Adipocyte (in vitro differentiated cells): ENCODE results near the gene KXD1.
"Not testable (repeated sequence)": the region's sequence is repeated elsewhere in the genome, so short reads cannot be mapped to it uniquely, and the experiment has no call there.

ENCODE experiments used
- DNase-seq: peaks from one replicate; pipeline ENCODE4 v3.0.0-alpha.2; 2015; ENCODE audit warnings: low read depth
- H3K27me3 ChIP-seq: replicated peaks from 2 replicates; pipeline ENCODE4 v1.7.0; 2013; ENCODE audit warnings: mild to moderate bottlenecking, low read length, moderate library complexity; ENCODE audit not compliant: control insufficient read depth, insufficient read depth
- H3K36me3 ChIP-seq: 2 replicates; pipeline ENCODE4 v1.7.0; 2013; ENCODE audit warnings: low read length, mild to moderate bottlenecking, moderate library complexity; ENCODE audit not compliant: control insufficient read depth, insufficient read depth, severe bottlenecking
- H3K4me1 ChIP-seq: 2 replicates; pipeline ENCODE4 v1.7.0; 2013; ENCODE audit warnings: mild to moderate bottlenecking, low read length, moderate library complexity; ENCODE audit not compliant: control insufficient read depth, insufficient read depth
- H3K4me3 ChIP-seq: 2 replicates; pipeline ENCODE4 v1.7.0; 2013; ENCODE audit warnings: mild to moderate bottlenecking, low read length, moderate library complexity
- H3K9ac ChIP-seq: 2 replicates; pipeline ENCODE4 v1.7.0; 2013; ENCODE audit warnings: mild to moderate bottlenecking, low read length, moderate library complexity
- H3K9me3 ChIP-seq: 2 replicates; pipeline ENCODE4 v1.7.0; 2013; ENCODE audit warnings: mild to moderate bottlenecking, low read length, moderate library complexity; ENCODE audit not compliant: control insufficient read depth

Gene KXD1

GRCh38 chr19:18587962-18588610 lies 30.4 kb downstream of the KXD1 start:
- Histone ChIP-seq H3K9me3 (no peaks in the 10 kb centered on the region), H3K36me3 (peaks cover 6% of the 10 kb centered on the region), H3K9ac (peak overlapping the region; percentile 92), H3K4me1 (peaks cover 36% of the 10 kb centered on the region), H3K4me3 (peak overlapping the region; percentile 82), H3K27me3 (no peaks in the 10 kb centered on the region)
- no peak for DNase-seq

DNA sequence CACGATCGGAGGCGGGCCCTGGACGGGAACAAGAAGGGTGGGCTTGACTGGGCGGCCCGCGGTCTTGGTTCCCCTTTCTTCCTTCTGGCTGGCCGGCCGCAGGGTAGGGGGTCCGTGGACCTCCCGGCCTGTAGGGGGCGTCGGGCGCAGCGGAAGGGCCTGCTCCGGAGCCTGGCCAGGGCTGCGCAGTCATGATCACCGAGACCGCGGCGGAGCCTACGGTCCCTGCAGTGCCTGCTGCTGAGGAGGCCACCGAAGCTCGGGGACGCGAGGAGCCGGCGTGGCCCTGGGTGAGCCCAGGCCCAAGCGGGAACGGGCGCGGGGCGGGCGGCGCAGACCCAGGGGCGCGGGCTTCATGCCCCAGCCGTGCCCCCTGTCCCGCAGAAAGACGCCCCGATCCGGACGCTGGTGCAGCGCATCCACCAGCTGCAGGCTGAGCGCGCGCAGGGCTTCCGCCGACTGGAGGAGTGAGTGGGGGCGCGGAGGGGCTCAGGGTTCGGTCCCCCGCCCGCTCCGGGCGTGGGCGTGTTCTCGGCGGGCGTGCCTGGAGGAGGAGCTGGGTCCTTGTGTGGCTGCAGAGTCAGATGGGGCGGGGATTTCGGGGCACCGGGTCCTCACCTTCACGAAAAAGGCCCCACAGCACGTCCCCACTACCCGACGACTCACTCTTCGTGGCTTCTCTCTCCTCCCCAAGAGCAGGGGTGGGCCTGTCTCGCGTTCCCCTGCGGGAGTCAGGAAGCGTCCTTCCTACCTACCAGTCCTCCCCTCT lies 31.1 kb downstream of the KXD1 start, which contains the start of gene REX1BD:
Gene REX1BD (plus strand): TSS at position 188 of the 769 bp plus-strand sequence. CDS start 4 bp downstream, at position 192.
- Histone ChIP-seq H3K9ac (peak within 1 kb of the TSS; percentile 92), H3K27me3 (no peaks in the 10 kb centered on the region), H3K9me3 (no peaks in the 10 kb centered on the region), H3K36me3 (peaks cover 12% of the 10 kb centered on the region), H3K4me3 (peak within 1 kb of the TSS; percentile 82), H3K4me1 (peaks cover 41% of the 10 kb centered on the region)
- peak; percentile 88 for DNase-seq

DNA sequence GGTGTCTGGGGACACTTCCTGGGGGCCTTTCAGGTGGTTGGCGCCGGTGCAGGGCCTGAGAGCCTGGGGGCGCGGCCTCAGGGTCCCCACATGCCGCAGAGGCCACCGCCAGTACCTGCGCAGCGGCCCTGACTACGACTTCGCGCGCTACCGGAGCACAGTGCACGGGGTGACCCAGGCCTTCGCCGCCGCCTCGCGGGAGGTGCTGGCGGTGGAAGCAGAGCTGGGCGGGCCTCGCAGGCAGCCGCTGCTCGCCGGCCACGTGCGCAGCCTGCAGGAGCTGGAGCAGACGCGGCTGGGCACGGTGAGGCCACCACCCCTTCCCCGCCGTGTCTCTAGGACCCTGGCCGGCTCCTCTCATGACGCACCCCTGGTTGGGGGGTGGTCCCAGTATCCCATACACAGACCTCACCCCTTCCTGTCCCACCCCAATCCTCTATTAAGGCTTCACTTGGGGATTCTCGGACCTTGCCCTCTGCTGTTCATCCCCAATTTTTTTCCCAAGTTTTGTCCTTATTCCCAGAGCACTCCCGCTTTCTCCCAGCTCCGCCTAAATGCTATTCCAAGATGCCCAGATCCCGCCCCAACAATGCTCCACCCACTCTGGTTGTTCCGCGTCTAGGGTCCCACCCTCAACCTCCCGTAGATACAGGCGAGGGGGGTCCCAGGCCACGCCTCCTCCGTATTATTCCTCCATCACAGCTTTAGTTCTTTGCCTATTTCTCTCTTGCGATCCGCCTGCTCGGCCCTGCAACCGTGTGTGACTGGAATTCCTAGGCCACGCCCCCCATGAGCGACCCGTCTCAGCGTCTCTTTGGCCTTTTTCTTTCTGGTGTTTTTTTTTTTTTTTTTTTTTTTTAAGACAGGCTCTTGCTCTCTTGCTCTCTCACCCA lies 32.0 kb downstream of the KXD1 start:
- H3K27me3 ChIP-seq, result no peaks in the 10 kb centered on the region
- peaks cover 43% of the 10 kb centered on the region for H3K4me1 ChIP-seq
- H3K9ac ChIP-seq, result peak overlapping the region; percentile 92
- no peaks in the 10 kb centered on the region for H3K9me3 ChIP-seq
- H3K4me3 ChIP-seq, result peak overlapping the region; percentile 82
- peaks cover 12% of the 10 kb centered on the region for H3K36me3 ChIP-seq
- peak; percentile 79 for DNase-seq

DNA sequence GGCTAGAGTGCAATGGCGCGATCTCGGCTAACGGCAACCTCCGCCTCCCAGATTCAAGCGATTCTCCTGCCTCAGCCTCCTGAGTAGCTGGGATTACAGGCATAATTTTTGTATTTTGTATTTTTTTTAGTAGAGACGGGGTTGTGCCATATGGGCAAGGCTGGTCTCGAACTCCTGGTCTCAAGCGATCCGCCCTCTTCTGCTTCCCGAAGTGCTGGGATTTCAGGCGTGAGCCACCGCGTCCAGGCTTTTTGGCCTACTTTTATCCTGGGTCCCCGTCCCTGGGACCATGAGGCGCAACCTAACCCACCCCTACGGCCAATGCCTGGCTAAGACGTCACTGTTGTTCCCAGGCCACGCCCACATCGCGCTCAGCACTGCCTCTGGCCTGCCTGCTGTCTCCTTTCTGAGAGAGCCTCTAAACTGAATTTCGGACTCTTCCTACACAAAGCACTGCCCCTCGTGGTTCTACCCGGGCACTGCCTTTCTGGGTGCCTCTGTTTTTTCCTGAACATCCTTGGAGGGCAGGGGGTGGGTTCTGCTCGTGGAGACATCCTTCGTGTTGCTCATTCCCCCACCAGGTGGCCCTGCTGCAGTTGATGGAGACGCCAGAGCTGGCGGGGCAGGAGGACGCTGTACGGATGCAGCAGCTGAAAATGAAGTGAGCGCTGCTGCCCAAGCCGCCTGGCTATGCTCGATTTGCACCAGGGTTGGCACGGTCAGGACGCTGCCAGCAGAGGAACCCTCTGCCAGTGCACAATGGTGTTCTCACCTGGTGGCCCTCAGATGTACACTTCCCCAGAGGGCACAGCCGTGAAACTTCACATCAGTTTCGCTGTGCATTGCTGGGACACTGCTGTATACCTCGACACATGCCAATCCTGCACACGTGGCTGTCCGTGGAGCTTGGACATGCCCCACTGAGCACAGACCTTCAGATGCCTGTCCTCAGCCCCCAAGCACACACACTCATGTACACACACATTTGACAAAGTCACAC lies 32.9 kb downstream of the KXD1 start:
- Histone ChIP-seq H3K9ac (peak overlapping the region; percentile 92), H3K4me1 (peaks cover 49% of the 10 kb centered on the region), H3K36me3 (peaks cover 13% of the 10 kb centered on the region), H3K4me3 (no peak overlapping the region), H3K9me3 (no peaks in the 10 kb centered on the region), H3K27me3 (no peaks in the 10 kb centered on the region)
- DNase-seq, result peak; percentile 62

DNA sequence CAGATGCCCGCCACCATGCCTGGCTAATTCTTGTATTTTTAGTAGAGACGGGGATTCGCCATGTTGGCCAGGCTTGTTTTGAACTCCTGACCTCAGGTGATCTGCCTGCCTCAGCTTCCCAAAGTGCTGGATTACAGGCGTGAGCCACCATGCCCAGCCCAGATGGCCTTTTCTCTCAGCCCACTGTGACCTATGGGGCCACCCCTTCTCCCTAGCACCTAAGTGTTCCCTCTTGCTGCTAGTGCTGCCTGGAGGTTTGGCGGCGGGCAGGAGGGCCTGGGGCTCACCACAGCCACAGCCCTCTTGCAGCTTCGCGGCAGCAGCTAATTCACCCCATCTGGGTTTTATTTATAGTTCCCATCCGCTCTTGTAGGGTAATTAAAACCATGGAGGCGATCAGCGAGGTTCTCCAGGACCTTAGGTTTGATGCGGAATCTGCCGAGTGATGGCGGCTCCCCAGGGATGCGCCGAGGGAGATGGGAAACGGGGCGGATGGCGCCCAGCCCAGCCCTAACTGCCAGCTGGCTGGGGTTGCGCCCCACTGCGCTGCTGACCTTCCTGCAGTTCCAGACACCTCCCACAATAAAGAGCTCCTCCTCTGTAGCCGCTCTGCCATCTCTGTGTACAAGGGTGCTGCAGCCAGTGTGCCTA lies 34.2 kb downstream of the KXD1 start:
- Histone ChIP-seq H3K9me3 (no peaks in the 10 kb centered on the region), H3K4me1 (peaks cover 55% of the 10 kb centered on the region), H3K4me3 (no peak overlapping the region), H3K27me3 (no peaks in the 10 kb centered on the region), H3K36me3 (peaks cover 24% of the 10 kb centered on the region), H3K9ac (peak overlapping the region; percentile 48)
- DNase-seq, result no peak

DNA sequence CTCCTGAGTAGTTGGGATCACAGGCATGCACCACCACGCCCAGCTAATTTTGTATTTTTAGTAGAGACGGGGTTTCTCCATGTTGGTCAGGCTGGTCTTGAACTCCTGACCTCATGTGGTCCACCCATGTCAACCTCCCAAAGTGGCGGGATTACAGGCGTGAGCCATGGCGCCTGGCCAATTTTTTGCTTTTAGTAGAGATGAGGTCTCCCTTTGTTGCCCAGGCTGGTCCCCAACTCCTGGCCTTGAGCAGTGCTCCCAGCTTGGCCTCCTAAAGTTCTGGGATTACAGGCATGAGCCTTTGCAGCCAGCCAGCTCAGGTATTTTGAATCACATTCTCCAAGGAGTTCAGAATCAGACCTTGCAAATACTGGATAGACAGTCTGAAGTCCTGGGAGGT lies 35.1 kb downstream of the KXD1 start:
- H3K27me3 ChIP-seq, H3K4me3 ChIP-seq, DNase-seq, H3K9ac ChIP-seq, H3K9me3 ChIP-seq: not testable (repeated sequence)
- Histone ChIP-seq H3K36me3 (peaks cover 28% of the 10 kb centered on the region), H3K4me1 (peaks cover 52% of the 10 kb centered on the region)

- Histone ChIP-seq H3K4me1 (peaks cover 45% of the 10 kb centered on the region), H3K27me3 (no peaks in the 10 kb centered on the region), H3K9me3 (no peaks in the 10 kb centered on the region), H3K36me3 (peaks cover 36% of the 10 kb centered on the region), H3K9ac (no peak overlapping the region), H3K4me3 (no peak overlapping the region)
- no peak for DNase-seq
These were observed 35.9 kb downstream of the KXD1 start for GRCh38 chr19:18593367-18594095.

DNA sequence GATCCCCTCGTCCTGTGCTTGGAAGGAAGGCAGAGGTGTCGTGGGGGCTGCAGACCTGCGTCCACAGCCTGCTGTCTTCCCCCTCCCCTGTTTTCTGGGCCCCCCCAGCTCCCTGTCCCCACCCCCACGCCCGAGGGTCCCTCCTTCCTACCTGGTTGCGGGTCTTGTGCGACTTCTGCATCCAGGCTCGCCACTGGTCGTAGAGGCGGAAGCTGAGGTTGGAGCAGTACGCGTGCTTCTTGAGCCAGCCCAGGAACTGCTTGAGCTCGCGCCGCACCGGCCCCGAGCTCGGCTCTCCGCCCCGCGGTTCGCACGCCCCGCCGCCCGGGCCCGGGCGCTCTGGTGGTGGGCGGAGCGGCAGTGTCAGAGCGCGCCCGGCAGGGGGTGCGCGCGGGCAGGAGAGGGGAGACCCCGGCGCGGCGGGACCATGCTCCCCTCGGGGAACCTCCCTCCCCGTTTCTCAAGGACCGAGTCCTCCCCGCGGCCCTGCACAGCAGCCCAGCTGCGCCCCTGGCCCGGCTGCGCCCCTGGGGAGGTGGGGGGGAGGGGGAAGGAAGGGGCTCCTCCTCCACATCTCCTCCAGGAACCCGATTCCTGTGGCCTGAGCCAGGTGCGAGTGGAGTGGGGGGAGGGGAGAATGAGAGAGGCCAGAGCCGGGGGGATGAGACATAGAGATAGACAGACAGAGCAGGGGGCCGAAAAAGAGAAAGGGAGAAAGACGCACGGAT lies 36.6 kb downstream of the KXD1 start:
- Histone ChIP-seq H3K4me3 (no peak overlapping the region), H3K36me3 (peaks cover 43% of the 10 kb centered on the region), H3K9ac (peak overlapping the region; percentile 53), H3K4me1 (peaks cover 43% of the 10 kb centered on the region), H3K27me3 (no peaks in the 10 kb centered on the region), H3K9me3 (no peaks in the 10 kb centered on the region)
- DNase-seq, result peak; percentile 94

- Histone ChIP-seq H3K9ac (peak overlapping the region; percentile 53), H3K9me3 (no peaks in the 10 kb centered on the region), H3K4me1 (peaks cover 36% of the 10 kb centered on the region), H3K4me3 (no peak overlapping the region), H3K27me3 (no peaks in the 10 kb centered on the region), H3K36me3 (peaks cover 50% of the 10 kb centered on the region)
- no peak for DNase-seq
These were observed 37.2 kb downstream of the KXD1 start for GRCh38 chr19:18594824-18595373.
